ENCODE data around the gene KERA.
"Not testable (repeated sequence)": the region's sequence is repeated elsewhere in the genome, so short reads cannot be mapped to it uniquely, and the experiment has no call there.

Gene KERA, protein sequence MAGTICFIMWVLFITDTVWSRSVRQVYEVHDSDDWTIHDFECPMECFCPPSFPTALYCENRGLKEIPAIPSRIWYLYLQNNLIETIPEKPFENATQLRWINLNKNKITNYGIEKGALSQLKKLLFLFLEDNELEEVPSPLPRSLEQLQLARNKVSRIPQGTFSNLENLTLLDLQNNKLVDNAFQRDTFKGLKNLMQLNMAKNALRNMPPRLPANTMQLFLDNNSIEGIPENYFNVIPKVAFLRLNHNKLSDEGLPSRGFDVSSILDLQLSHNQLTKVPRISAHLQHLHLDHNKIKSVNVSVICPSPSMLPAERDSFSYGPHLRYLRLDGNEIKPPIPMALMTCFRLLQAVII

GRCh38 chr12:91057368-91058165 lies at the start of gene KERA:
Gene KERA, minus strand, starts transcription at chr12:91058024. Its CDS starts 1,743 bp downstream, at chr12:91056281.
- no peak for DNase-seq (ENCODE audit: low read depth in 2 of 2, low spot score in 1 of 2)

- DNase-seq (ENCODE audit: low read depth in 2 of 2, low spot score in 1 of 2) = no peak
Observed at GRCh38 chr12:91106283-91106682, 48.5 kb upstream of the KERA start.

GRCh38 chr12:91105807-91106206 lies 48.0 kb upstream of the KERA start:
- no peak for DNase-seq (ENCODE audit: low read depth in 2 of 2, low spot score in 1 of 2)

DNA sequence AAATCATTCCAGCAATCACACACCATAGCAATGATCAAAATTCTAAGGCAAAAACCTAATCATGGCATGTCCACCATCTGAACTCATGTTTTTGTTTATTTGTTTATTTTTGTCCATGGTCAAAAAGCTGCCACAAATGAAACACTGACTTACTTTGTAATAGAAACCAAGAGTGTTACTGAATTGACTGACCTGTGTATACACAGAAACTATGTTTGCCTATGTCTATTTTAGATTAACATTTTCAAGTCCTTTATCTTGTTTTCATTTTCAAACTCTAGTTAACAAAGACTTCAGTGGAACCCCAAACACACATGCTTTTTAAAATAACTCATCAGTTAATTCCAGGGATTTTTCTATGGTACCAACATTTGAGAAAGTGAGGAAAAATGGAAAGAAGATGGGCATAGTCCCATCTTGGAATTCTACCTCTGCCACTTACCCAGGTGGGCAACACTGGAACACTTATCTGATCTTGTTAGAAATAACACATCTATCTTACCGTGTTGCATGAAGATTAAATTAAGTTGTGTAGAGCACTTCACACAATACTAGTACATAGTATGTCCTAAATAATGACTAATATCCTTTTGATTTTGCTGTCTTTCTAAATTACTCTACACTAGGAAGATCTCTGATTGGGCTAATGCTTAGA lies 47.1 kb upstream of the KERA start:
- no peak for DNase-seq (ENCODE audit: low read depth in 2 of 2, low spot score in 1 of 2)

DNA sequence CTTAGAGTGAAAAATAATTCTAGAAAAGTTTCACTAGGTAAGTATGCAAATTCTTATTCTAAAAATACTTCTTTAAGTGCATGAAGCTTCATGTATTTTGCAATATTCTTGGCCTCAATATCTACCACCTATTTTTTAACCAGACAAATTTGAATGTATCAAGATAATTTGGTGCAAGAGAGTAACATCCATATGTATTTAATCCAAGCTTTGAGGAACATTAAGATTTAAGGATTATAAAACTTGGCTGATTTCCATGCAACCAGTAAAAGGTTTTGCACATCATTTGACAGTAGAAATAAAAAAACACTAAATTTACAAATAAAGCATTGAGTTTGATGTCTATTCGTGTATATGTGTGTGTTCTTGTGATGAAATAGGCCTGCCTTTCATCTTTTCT lies 45.8 kb upstream of the KERA start:
- DNase-seq (ENCODE audit: low read depth in 2 of 2, low spot score in 1 of 2) = no peak

DNA sequence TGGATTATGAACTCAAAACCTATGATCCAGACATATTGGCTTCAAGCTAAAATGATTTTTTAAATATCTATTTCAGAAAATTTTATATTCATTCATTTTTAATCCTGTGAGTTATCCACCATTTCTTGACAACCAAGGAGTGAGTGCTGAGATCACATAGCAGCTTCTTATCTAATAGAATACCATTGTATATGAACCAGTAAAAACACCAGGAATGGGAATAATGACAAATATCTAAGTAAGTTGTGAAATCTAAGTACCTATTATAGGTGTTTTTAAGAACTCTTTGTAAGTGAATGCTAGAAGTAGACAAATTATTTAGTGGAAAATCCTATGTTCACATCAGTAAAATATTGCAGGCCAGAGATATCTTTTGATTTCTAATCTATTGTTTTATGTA lies 45.3 kb upstream of the KERA start:
- no peak for DNase-seq (ENCODE audit: low read depth in 2 of 2, low spot score in 1 of 2)

DNA sequence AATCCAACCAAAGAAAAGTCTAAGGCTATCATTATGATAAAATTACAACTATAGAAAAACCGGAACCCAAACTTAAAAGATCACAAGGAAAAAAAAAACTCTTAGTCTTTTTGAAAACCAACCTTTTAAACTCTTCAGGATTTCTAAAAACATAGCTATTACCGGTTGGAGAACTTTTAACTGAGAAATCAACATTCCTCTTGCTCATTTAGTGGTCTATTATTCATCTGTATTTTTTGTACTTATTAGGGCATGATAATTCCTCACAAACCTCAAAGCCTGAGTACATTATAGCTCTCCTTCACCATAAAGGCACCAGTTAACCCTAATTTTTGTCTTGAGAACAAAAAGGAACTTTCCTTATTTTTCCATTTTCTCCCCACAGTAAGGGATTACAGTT lies 43.1 kb upstream of the KERA start:
- DNase-seq (ENCODE audit: low read depth in 2 of 2, low spot score in 1 of 2) = no peak

DNA sequence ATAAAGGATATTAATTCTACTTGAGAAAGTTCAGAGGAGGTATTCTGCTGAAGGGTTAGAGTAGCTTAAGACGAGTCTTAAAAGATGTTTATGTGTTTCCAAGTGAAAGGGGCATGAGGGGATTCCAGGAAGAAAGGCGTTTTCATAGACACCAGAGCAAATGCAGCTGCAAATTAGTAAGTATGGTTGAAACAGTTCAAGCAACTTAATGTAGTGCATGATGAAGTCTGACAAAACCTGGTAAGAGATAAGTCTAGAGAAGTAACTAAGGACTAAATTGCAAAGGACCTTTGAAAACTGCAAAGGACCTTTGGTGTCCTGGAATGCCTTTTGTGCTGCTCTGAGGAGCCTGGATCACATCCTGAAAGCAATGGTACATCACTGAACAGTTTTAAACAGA lies 42.0 kb upstream of the KERA start:
- no peak for DNase-seq (ENCODE audit: low read depth in 2 of 2, low spot score in 1 of 2)

DNA sequence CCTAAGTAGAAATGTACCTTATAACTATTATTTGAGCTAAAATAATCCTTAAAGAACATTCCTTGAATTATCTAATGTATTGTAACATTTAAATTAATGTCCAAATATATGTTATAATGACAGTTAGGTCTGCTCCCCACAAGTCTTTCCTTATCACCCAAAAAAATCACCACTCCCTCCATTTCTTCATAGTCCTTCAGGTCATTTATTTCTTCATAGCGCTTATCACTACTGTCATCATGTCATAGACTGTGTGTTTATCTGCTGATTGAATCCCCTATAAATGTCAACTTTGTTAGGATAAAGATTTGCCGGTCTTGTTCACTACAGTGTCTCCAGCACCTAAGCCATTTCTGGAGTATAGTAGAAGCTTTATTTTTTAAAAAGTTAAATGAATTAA lies 41.5 kb upstream of the KERA start:
- no peak for DNase-seq (ENCODE audit: low read depth in 2 of 2, low spot score in 1 of 2)

- no peak for DNase-seq (ENCODE audit: low read depth in 2 of 2, low spot score in 1 of 2)
Observed at GRCh38 chr12:91098941-91099340, 41.1 kb upstream of the KERA start.

- DNase-seq (ENCODE audit: low read depth in 2 of 2, low spot score in 1 of 2) = no peak
Observed at GRCh38 chr12:91098461-91098860, 40.6 kb upstream of the KERA start.

DNA sequence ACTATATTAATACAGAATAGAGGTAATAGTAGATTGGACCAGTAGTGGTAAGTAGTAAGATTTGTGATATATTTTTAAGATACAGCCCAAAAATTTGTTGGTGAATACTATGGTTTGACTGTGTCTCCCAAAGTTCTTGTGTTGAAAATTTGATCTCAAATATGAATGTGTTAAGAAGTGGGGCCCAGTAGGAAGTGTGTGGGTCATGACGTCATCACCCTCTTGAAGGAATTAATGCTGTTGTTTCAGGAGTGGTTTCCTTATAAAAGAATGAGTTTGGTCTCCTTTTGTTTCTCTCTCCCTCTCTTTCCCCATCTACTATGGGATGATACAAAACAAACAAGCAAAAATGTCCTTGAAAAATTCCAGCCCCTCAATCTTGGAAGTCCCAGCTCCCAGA lies 37.1 kb upstream of the KERA start:
- DNase-seq (ENCODE audit: low read depth in 2 of 2, low spot score in 1 of 2) = no peak

DNA sequence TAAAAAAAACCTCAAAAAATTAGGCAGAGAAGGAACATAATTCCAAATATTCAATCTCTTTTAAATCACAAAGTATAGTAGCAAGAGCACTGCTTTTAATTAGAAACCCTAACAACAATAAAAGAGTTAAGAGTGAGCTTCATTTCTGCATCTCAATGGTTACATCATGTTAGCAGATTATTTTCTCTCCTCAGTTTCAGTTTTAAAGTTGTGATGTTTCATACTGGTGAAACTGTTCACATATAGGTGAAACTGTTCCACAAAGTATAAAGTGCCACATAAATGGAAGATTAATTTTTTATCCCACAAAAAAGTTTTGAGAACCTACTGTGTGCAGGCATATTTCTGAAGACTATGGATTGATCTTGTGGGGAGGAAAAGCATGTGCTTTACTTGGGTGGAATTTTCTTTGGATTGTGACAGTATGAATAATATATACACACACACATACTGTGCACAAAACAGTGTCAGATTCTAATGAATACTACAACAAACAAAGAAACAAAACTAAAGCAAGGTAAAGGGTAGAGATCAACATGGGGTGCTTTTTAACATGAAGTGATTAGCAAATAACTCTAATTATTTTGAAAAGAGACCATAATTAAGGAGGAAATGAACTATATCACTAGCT lies 36.3 kb upstream of the KERA start:
- DNase-seq (ENCODE audit: low read depth in 2 of 2, low spot score in 1 of 2) = no peak

DNA sequence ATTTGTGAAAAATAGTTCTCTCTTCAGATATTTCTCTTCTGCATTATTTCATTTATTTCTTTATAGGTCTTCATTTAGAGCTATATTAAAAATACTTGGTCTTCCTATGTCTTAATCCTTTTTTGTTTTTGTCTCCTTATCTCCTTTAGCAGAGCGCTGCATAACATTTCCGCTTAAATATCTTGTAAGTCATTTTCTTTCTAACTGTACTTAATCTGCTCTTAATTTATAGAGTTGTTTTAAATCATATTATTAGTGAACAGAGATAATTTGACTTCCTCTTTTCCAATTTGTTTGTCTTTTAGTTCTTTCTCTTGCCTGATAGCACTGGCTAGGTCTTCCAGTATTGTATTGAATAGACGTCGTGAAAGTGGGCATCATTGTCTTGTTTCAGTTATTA lies 35.5 kb upstream of the KERA start:
- DNase-seq (ENCODE audit: low read depth in 2 of 2, low spot score in 1 of 2) = no peak

GRCh38 chr12:91091916-91092715 lies 34.3 kb upstream of the KERA start:
- DNase-seq (ENCODE audit: low read depth in 2 of 2, low spot score in 1 of 2) = no peak

DNA sequence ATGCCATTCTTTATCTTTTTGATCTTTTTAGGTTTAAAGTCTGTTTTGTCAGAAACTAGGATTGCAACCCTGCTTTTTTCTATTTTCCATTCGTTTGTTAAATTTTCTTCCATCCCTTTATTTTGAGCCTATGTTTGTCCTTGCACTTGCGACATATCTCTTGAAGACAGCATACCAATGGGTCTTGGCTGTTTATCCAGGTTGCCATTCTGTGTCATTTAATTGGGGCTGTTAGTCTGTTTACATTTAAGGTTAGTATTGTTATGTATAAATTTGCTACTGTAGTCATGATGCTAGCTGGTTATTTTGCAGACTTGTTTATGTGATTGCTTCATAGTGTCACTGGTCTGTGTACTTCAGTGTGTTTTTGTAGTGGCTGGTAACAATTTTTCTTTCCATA lies 32.1 kb upstream of the KERA start:
- DNase-seq (ENCODE audit: low read depth in 2 of 2, low spot score in 1 of 2) = not testable (repeated sequence)

DNA sequence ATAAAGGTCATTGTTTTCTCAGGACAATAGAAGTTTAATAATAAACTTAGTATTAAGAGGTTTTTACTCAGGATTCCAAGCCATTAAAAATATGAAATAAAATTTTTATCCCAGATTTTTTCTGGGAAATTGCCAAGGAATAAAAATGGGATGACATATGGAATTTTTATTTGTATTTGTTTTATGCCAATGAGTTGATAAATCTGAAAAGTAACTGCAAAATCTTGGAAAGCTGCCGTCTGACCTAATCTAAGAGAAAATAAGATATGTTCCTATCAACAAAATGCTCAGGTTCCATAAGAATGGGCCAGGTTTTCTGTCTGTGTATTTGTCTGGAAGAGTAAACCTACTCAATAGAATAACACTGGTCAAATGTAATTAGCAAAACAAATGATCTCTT lies 22.2 kb upstream of the KERA start:
- DNase-seq (ENCODE audit: low read depth in 2 of 2, low spot score in 1 of 2) = no peak

DNA sequence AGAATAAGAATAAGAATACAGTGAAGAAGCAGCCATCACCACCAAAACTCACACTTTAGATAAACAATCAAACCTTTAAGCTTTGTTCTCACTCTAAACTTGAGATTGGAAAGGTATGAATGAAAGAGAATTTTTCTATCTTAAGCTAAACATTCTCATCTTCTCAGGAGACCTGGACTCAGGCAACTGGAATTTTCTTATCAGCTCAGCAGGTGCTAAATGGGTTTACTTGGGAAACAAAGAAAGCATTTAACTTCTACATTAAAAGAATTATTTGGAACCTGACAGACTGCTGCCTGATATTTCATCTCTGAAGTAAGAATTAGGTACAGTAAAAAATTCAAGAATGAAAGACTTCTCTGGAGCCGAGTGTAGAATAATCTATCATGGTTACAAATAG lies 20.7 kb upstream of the KERA start:
- DNase-seq (ENCODE audit: low read depth in 2 of 2, low spot score in 1 of 2) = no peak

GRCh38 chr12:91077228-91077954 lies 19.6 kb upstream of the KERA start:
- DNase-seq (ENCODE audit: low read depth in 2 of 2, low spot score in 1 of 2) = no peak

- DNase-seq (ENCODE audit: low read depth in 2 of 2, low spot score in 1 of 2) = no peak
Observed at GRCh38 chr12:91074851-91075250, 17.0 kb upstream of the KERA start.
